Esophagus muscularis mucosa (tissue), 3 donors: ENCODE results near the gene IRX2.

Source experiments
- EP300 ChIP-seq: sonication (generic); formaldehyde crosslinking; IDR thresholded peaks from one replicate; pipeline ENCODE4 v1.6.1; 2017; ENCODE audit warnings: antibody characterized with exemption
- POLR2AphosphoS5 ChIP-seq, 2 donors: sonication (generic); formaldehyde crosslinking; IDR thresholded peaks; one replicate each; pipeline ENCODE4 v1.6.1; 2017; ENCODE audit warnings: antibody characterized with exemption in 2 of 2

GRCh38 chr5:2697041-2697440, 54.4 kb downstream of the IRX2 start:
- TF ChIP-seq POLR2AphosphoS5 (IDR thresholded peaks at IDR 0.05) (no peak), EP300 (no peak)
